HL-60/S4 (cell line): Measurements from ENCODE around the gene IVL.

Experiments used
- in situ Hi-C: fragments of 300-500 bp; cut with MboI; formaldehyde crosslinking; loops from 2 replicates; pipeline ENCODE4 v1.14.3; 2022; ENCODE audit warnings: low sequenced_read_pairs

Gene IVL

GRCh38 chr1:152886758-152887409 lies 21.5 kb upstream of the IVL start:
- in situ Hi-C loops: no loop called here

DNA sequence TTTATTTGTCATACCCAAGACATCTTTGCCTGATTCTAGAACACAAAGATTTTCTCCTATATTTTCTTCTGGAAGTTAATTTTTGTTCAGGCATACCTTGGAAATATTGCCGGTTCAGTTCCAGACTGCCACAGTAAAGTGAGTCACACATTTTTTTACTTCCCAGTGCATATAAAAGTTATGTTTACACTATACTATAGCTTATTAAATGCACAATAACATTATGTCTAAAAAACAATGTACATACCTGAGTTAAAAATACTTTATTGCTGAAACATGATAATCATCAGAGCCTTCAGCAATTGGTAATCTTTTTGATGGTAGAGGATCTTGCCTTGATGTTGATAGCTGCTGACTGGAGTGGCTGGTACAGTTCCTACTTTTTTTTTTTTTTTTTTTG lies 20.2 kb upstream of the IVL start:
- in situ Hi-C loops: no loop called here

DNA sequence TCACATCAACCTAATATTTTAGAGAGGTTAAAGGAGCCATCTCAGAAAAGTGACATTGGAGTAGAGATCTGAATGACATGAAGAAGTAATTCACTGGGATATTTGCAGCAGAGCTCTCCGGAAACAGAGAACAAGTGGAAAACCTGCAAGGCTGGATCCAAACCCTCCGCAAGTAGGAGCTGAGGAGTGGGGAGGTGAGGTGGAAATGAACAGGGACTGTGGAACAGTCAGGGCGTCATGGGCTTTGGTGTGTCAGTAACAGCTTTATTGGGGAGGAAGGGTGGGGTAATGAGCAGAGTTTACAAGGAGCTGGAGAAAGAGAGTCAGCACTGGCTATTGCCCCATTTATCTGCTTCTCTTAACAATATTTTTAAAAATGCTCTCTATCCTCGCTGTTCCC lies 9.3 kb upstream of the IVL start:
- in situ Hi-C loops: no loop called here

DNA sequence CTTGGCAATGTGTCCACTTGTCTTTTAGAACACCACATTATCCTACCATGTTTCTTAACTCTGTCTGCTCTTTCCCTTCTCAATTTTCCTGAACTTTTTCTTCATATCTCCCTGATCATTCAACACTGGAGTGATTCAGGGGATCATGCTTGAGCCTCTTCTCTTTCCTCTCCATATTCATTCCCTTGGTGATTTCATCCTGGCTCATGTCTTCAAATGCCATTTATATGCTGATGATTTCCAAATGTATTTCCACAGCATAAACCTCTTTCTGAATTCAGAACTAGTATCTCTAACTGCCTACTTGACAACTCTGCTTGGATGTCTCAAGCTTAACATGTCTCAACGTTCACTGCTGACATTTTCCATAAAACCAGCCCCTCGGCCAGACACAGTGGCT lies 8.5 kb upstream of the IVL start:
- in situ Hi-C loops: no loop called here

- in situ Hi-C loops: no loop called here
Measured at GRCh38 chr1:152901631-152902030, 6.7 kb upstream of the IVL start.

GRCh38 chr1:152902636-152903035 lies 5.7 kb upstream of the IVL start:
- in situ Hi-C loops: no loop called here

DNA sequence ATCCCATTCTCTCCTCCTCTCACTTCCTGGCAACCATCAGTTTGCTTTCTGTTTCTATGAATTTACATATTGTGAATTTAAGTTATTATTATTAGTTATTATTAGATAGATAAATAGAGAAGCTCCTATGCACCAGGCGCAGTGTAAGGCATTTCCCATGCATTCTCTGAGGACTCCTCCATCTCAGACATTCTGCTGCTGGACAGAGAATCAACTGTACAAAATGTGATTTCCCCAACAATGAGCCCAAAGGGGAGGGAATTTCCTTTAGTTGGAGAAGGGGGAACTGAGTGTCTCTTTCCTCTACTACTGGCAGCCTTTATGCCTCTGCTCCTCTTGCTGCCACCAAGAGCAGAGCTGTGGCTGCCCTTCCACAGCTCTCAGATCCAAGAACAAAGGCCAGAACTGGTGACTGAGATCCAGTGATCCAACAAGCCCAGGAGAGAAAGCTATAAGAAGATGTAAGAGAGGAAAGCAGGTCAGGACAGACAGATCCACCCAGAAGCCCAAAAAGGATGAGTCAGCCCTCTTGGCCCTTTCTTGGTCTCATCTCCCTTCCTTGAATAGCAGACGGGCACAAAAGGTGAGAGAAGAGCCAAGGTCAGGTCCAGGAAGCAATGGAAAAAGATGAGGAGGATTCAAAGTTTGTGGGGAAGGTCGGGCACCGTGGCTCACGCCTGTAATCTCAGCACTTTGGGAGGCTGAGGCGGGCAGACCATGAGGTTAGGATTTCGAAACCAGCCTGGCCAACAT lies 3.5 kb upstream of the IVL start:
- in situ Hi-C loops: no loop called here

- in situ Hi-C loops: no loop called here
Measured at GRCh38 chr1:152906023-152906565, 2.3 kb upstream of the IVL start.

GRCh38 chr1:152909206-152909605 lies 860 bp downstream of the IVL start:
- in situ Hi-C loops: no loop called here

DNA sequence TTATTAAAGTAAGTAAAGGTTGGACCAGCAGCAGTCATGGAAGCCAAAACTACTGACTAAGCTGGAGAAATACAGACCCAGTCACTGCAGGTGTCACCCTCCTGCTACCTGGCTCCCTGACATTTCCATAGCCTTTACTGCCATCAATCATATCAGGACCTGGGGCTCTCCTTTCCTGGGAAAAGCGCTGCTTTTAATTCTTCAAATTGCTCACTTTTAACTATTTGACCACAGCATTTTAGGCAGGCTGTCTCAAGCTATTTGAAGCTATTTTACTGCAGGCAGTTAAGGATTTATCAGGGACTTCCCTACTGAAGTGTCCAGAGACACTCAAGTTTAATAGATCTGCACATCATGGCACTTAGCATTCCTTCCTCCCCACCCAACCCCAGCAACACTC lies 4.1 kb downstream of the IVL start:
- in situ Hi-C loops: no loop called here

DNA sequence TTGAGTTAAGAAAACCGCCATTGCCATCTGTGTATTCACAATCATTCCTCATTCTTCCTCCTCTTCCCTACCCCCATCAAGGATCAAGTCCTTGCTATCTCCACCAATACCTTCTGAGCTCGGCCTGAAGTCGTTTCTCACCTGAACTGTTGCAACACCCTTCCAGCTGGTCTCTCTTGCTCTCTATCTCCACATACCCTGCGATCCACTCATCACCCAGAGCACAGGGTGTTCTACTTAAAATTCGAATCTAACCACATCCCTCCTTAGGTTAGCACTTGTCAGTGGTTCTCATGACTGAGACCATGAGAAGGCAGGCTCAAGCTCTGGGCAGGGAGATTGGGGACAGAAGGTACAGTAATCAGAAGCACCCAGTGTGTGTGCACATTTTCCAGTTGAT lies 4.6 kb downstream of the IVL start:
- in situ Hi-C loops: no loop called here

DNA sequence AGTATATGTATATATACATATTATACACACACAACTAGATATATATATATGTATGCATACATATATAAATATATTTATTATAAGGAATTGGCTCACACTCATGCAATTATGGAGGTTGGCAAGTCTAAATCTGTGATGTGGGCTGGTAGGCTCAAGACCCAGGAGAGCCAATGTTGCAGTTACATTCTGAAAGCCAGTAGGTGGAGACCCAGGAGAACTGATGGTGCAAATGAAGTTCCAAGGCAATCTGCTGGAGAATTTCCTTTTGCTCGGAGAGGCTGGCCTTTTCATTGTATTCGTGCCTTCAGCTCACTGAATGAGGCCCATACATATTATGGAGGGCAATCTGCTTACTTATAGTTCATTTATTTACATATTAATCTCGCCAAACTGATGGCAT lies 9.4 kb downstream of the IVL start:
- in situ Hi-C loops: no loop called here

GRCh38 chr1:152919071-152919470 lies 10.7 kb downstream of the IVL start:
- in situ Hi-C loops: no loop called here

- in situ Hi-C loops: no loop called here
Measured at GRCh38 chr1:152924191-152924590, 15.8 kb downstream of the IVL start.

GRCh38 chr1:152926091-152926490 lies 17.7 kb downstream of the IVL start:
- in situ Hi-C loops: no loop called here

DNA sequence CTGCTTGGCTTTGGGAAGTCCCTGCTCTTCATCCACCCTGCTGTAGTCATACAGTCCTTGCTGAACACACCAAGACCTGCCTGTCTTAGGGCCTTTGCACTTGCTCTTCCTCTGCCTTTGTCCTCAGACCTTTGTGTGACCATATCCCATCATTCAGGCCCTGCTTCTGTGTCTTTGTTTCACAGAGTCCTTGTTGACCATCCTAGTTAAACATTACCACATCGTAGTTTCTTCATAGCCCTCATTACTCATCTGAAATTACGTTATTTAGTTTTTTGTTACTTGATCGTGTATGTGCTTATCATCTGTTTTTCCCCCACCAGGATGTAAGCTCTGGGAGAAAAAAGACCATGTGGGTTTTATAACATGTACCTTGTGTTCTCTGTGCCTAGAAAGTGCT lies 20.3 kb downstream of the IVL start:
- in situ Hi-C loops: no loop called here

- in situ Hi-C loops: no loop called here
Measured at GRCh38 chr1:152932170-152932811, 23.9 kb downstream of the IVL start.

DNA sequence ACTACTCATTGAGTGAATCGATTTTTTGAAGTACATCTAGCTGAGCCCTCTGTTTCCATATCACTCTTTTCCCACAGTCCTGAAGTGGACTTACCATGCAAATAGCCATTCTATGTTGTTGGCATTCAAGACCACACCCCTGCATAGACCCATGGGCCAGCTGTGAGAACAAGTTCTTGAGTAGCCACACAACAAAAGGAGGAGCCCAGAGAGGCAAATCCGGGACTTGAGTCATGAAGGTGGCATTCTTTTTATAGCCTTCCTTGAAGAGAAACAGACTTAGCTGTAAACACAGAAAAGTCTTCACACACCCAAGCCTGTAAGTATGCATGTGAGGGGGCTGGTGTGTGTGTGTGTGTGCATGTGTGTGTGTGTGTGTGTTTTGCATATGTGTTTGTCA lies 24.9 kb downstream of the IVL start:
- in situ Hi-C loops: no loop called here

DNA sequence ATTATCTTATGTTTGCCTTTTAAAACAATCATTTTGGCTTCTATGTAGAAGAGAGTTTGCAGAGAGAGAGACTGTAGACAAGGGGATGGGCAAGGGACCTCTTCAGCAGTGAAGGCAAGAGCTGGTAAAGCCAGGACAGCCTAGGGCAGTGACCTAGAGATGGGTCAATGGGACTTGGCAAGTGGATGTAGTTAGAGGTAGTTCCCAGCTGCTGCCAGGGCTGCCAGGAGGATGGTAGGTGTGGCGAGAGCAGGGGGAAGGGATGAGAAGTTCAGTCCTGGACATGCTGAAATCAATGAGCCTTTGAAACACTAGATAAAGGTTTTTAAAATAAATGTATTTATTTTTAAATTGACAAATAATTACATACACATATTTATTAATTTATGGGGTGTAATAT lies 32.3 kb downstream of the IVL start:
- in situ Hi-C loops: no loop called here

- in situ Hi-C loops: no loop called here
Measured at GRCh38 chr1:152941037-152941711, 32.8 kb downstream of the IVL start.

DNA sequence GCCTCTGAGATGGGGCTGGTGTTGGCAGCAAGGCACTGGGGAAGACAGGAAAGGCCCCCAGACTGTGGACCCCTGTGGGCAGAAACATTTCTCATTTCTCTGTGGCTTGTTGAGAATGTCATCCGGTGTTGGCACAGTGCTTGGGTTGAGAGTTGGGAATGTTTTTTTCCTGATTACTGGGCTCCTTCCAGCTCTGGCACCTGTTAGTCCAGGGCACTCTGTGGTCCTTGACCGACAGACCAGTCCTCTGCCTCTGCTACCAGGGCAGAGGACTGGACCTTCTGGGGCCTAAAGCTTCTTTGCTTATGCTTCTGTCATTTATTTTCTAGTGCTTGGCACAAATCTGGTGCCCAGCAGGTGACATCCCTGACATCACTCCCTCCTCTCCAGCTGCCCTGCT lies 33.8 kb downstream of the IVL start:
- in situ Hi-C loops: no loop called here
